Stimulated activated CD8-positive, alpha-beta memory T cell treated with anti-CD3 and anti-CD28 coated beads, Interleukin-2, amount 100 ng/mL, for 48 hours (primary cell): ENCODE results near the gene AHRR.

Source experiments
- DNase-seq, 2 donors: peaks; one replicate each; pipeline ENCODE4 v3.0.0-alpha.2; 2020; ENCODE audit warnings: low read depth in 2 of 2

Gene AHRR

GRCh38 chr5:320524-321229 lies 837 bp upstream of the AHRR start:
- DNase-seq, result no peak

- DNase-seq, result no peak
Measured at GRCh38 chr5:321726-322251, 275 bp downstream of the AHRR start.

- DNase-seq, result no peak
Measured at GRCh38 chr5:322281-322941, 897 bp downstream of the AHRR start.

- no peak for DNase-seq
Measured at GRCh38 chr5:322942-323879, 1.7 kb downstream of the AHRR start.

GRCh38 chr5:324736-325612 lies 3.5 kb downstream of the AHRR start:
- DNase-seq, result no peak

- no peak for DNase-seq
Measured at GRCh38 chr5:326109-326508, 4.6 kb downstream of the AHRR start.

- no peak for DNase-seq
Measured at GRCh38 chr5:329121-329735, 7.7 kb downstream of the AHRR start.

- no peak for DNase-seq
Measured at GRCh38 chr5:329768-330167, 8.3 kb downstream of the AHRR start.

GRCh38 chr5:332843-333242 lies 11.3 kb downstream of the AHRR start:
- no peak for DNase-seq

- no peak for DNase-seq
Measured at GRCh38 chr5:333945-334344, 12.4 kb downstream of the AHRR start.

- DNase-seq, result no peak
Measured at GRCh38 chr5:334903-335739, 13.6 kb downstream of the AHRR start.

GRCh38 chr5:335740-336038 lies 14.2 kb downstream of the AHRR start:
- no peak for DNase-seq

- no peak for DNase-seq
Measured at GRCh38 chr5:337563-338130, 16.1 kb downstream of the AHRR start.

- no peak for DNase-seq
Measured at GRCh38 chr5:342501-343460, 21.3 kb downstream of the AHRR start.

GRCh38 chr5:343461-344401 lies 22.2 kb downstream of the AHRR start:
- DNase-seq, result no peak

- no peak for DNase-seq
Measured at GRCh38 chr5:344668-345067, 23.2 kb downstream of the AHRR start.

- DNase-seq, result no peak
Measured at GRCh38 chr5:345404-346195, 24.1 kb downstream of the AHRR start.
